ENCODE results near the gene EEF1G.

DNA sequence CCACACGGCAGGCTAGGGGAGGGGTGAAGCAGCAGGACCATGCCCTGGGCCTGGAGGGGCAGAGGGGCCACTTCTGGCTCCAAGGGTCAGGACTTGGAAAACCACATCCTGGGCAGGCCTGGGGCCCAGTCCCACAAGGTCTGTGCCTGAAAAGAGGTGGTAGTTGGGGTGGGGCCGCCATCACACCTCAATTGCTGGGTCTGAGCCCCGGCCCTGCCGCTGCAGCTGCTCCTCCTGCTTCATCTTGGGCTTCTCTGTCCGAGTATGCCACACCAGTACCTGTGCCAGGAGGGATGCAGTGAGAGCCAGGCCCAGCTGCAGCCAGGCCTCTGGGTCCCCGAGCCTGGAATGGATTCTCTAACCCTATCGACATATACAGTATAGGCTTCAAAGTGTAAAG, 41.8 kb upstream of the EEF1G start:
- TF ChIP-seq EZH2 (optimal IDR thresholded peaks at IDR 0.05; ENCODE audit: low read depth, low read length) (no peak), EZH2phosphoT487 (IDR thresholded peaks at IDR 0.05; ENCODE audit: low read length) (no peak)
- TF ChIP-seq, protein P1, sequence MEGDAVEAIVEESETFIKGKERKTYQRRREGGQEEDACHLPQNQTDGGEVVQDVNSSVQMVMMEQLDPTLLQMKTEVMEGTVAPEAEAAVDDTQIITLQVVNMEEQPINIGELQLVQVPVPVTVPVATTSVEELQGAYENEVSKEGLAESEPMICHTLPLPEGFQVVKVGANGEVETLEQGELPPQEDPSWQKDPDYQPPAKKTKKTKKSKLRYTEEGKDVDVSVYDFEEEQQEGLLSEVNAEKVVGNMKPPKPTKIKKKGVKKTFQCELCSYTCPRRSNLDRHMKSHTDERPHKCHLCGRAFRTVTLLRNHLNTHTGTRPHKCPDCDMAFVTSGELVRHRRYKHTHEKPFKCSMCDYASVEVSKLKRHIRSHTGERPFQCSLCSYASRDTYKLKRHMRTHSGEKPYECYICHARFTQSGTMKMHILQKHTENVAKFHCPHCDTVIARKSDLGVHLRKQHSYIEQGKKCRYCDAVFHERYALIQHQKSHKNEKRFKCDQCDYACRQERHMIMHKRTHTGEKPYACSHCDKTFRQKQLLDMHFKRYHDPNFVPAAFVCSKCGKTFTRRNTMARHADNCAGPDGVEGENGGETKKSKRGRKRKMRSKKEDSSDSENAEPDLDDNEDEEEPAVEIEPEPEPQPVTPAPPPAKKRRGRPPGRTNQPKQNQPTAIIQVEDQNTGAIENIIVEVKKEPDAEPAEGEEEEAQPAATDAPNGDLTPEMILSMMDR (IDR thresholded peaks at IDR 0.05; ENCODE audit: low read length), result no peak
